ENCODE data around the gene WDFY4. TPM values are rescaled to one million over a fixed set of nuclear protein-coding genes. Genes with fewer than 3 reads are reported as not detected.

Gene WDFY4
- total RNA-seq, 1 donor from 2014 or later = not detected

DNA sequence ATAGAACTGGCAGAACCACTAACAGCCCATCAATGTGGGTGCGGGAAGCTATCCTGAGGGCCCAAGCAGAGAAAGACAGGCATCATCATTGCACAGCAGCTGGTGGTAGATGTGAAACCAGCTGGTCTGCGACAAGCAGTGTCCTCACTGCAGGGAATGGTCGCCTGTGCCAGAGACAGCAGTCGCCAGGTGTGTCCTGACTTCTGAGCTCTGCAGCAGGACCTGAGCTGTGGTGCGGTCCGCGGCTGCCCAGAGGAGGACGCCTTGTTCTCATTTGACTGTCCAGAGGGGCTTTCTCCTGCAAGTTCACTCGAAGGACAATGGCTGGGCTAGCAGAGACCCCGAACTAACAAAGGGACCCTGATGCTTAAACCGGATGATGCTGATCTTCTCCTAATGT lies 157.6 kb downstream of the WDFY4 start:
- no peak overlapping the region for H3K4me3 ChIP-seq (ENCODE audit: low read depth, low read length)
- H3K36me3 ChIP-seq (ENCODE audit: control insufficient read depth, insufficient read depth, low read length) = no peaks in the 10 kb centered on the region
- no peak for DNase-seq (ENCODE audit: low read depth)
- TF ChIP-seq, protein P1, sequence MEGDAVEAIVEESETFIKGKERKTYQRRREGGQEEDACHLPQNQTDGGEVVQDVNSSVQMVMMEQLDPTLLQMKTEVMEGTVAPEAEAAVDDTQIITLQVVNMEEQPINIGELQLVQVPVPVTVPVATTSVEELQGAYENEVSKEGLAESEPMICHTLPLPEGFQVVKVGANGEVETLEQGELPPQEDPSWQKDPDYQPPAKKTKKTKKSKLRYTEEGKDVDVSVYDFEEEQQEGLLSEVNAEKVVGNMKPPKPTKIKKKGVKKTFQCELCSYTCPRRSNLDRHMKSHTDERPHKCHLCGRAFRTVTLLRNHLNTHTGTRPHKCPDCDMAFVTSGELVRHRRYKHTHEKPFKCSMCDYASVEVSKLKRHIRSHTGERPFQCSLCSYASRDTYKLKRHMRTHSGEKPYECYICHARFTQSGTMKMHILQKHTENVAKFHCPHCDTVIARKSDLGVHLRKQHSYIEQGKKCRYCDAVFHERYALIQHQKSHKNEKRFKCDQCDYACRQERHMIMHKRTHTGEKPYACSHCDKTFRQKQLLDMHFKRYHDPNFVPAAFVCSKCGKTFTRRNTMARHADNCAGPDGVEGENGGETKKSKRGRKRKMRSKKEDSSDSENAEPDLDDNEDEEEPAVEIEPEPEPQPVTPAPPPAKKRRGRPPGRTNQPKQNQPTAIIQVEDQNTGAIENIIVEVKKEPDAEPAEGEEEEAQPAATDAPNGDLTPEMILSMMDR (IDR thresholded peaks at IDR 0.05; ENCODE audit: insufficient read depth, low read length, poor library complexity, severe bottlenecking) = no peak
- H3K27me3 ChIP-seq (ENCODE audit: control insufficient read depth, insufficient read depth, low read length) = no peaks in the 10 kb centered on the region

DNA sequence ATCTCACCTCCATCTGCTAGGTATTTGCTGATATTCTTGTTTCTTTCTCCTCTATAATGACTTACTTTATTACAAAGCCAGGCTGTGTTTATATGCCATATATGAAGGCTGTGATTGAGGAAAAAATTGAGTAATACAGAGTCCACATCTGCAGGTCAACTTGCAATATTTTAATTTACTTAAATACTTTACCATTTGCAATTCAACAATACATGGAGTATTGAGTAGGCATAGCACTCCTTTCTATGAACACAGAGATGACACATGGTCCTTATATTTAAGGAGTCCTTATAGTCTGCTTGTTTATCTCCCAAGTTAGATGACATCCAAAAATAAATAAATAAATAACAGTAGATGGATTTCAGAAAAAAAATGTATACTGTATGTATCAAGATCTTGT lies 158.5 kb downstream of the WDFY4 start:
- no peaks in the 10 kb centered on the region for H3K27me3 ChIP-seq (ENCODE audit: control insufficient read depth, insufficient read depth, low read length)
- DNase-seq (ENCODE audit: low read depth) = no peak
- no peaks in the 10 kb centered on the region for H3K36me3 ChIP-seq (ENCODE audit: control insufficient read depth, insufficient read depth, low read length)
- TF ChIP-seq, protein P1 (IDR thresholded peaks at IDR 0.05; ENCODE audit: insufficient read depth, low read length, poor library complexity, severe bottlenecking) = no peak
- no peak overlapping the region for H3K4me3 ChIP-seq (ENCODE audit: low read depth, low read length)

DNA sequence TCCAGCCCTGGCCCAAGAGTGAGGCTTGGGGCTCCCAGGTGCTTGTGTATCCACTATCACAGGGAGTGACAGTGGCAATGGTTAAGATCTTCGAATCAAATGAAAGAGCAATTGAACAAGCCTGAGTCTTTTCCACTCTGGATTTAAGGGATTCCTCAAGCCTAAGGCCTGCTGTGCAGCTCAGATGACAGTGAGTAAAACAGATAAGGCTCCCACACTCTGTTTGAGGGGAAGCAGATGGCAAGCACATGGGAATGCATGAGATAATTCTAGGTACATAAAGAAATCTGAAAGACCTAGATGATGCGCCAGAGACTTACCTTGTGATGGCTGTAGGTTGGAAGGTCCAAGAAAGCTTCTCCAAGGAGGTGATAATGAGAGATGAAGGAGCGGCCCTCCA lies 159.9 kb downstream of the WDFY4 start:
- Histone ChIP-seq H3K36me3 (ENCODE audit: control insufficient read depth, insufficient read depth, low read length) (no peaks in the 10 kb centered on the region), H3K27me3 (ENCODE audit: control insufficient read depth, insufficient read depth, low read length) (no peaks in the 10 kb centered on the region), H3K4me3 (ENCODE audit: low read depth, low read length) (no peak overlapping the region)
- no peak for DNase-seq (ENCODE audit: low read depth)
- TF ChIP-seq, protein P1 (IDR thresholded peaks at IDR 0.05; ENCODE audit: insufficient read depth, low read length, poor library complexity, severe bottlenecking) = no peak

DNA sequence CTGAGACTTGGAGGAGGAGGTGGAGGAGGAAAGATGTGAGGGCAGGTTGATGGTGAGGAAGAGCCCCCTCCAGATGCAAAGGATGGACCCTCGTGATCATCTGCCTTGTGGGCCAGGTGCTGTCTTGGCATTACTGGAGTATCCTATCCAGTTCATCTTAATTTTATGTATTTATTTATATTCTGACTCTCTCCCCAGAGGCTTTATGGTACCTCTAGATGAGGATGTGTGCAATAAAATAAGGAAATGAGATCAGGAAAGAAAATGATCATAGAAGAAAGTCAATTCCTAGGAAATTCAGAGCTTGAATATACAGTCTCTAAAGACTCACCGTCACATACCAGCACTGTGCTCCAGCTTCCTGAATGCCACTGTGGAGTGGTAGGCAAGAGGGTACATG lies 160.8 kb downstream of the WDFY4 start:
- H3K4me3 ChIP-seq (ENCODE audit: low read depth, low read length) = no peak overlapping the region
- TF ChIP-seq, protein P1 (IDR thresholded peaks at IDR 0.05; ENCODE audit: insufficient read depth, low read length, poor library complexity, severe bottlenecking) = no peak
- no peaks in the 10 kb centered on the region for H3K36me3 ChIP-seq (ENCODE audit: control insufficient read depth, insufficient read depth, low read length)
- no peaks in the 10 kb centered on the region for H3K27me3 ChIP-seq (ENCODE audit: control insufficient read depth, insufficient read depth, low read length)
- no peak for DNase-seq (ENCODE audit: low read depth)

DNA sequence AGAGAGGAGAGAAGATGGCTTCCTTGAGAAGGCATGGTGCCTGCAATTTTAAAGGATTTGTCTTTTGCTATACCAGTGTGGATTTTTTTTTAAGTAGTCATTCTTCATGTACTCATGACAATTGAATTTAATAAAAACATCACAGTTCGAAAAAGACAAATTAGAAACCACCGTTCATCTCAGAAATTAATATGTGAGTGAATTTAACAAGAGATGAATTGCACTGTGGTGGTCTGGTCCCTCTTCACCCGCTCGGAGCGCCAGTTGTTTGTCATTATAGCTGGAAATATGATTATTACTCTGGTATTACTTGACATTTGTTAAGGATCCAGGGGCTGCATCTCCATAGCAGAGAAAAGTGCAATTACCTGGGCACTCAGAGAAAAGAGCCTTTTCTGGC lies 163.0 kb downstream of the WDFY4 start:
- no peaks in the 10 kb centered on the region for H3K27me3 ChIP-seq (ENCODE audit: control insufficient read depth, insufficient read depth, low read length)
- TF ChIP-seq, protein P1 (IDR thresholded peaks at IDR 0.05; ENCODE audit: insufficient read depth, low read length, poor library complexity, severe bottlenecking) = no peak
- no peak for DNase-seq (ENCODE audit: low read depth)

DNA sequence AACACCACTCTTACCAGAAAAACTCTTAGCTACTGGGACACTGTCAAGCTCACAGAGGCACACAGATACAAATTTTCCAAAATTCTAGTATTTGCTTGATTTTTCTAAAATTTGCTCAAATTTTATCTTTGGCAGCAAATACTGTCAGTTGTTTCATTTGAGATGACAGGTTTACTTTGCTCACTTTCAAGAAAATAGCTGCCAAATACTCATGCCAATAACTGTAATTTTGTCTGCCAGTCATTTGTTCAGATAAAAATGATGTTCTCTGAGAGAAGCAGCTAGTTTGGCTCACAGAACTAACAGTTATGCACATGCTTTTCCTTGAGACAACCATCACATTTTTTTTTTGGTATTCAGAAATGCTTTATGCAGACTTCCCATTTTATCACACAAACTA lies 172.2 kb downstream of the WDFY4 start:
- no peaks in the 10 kb centered on the region for H3K36me3 ChIP-seq (ENCODE audit: control insufficient read depth, insufficient read depth, low read length)
- TF ChIP-seq, protein P1 (IDR thresholded peaks at IDR 0.05; ENCODE audit: insufficient read depth, low read length, poor library complexity, severe bottlenecking) = no peak
- DNase-seq (ENCODE audit: low read depth) = no peak
- H3K4me3 ChIP-seq (ENCODE audit: low read depth, low read length) = no peak overlapping the region
- no peaks in the 10 kb centered on the region for H3K27me3 ChIP-seq (ENCODE audit: control insufficient read depth, insufficient read depth, low read length)

More for the DNA sequence above, 163.0 kb downstream of the WDFY4 start:
- Histone ChIP-seq H3K36me3 (ENCODE audit: control insufficient read depth, insufficient read depth, low read length) (no peaks in the 10 kb centered on the region), H3K4me3 (ENCODE audit: low read depth, low read length) (no peak overlapping the region)
